Measurements from ENCODE around the gene EFNA1.

- TF ChIP-seq, protein P1, sequence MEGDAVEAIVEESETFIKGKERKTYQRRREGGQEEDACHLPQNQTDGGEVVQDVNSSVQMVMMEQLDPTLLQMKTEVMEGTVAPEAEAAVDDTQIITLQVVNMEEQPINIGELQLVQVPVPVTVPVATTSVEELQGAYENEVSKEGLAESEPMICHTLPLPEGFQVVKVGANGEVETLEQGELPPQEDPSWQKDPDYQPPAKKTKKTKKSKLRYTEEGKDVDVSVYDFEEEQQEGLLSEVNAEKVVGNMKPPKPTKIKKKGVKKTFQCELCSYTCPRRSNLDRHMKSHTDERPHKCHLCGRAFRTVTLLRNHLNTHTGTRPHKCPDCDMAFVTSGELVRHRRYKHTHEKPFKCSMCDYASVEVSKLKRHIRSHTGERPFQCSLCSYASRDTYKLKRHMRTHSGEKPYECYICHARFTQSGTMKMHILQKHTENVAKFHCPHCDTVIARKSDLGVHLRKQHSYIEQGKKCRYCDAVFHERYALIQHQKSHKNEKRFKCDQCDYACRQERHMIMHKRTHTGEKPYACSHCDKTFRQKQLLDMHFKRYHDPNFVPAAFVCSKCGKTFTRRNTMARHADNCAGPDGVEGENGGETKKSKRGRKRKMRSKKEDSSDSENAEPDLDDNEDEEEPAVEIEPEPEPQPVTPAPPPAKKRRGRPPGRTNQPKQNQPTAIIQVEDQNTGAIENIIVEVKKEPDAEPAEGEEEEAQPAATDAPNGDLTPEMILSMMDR (IDR thresholded peaks at IDR 0.05; ENCODE audit: low read length) = no peak
- TF ChIP-seq EZH2 (IDR thresholded peaks at IDR 0.05; ENCODE audit: borderline replicate concordance, low read length) = no peak
Measured at GRCh38 chr1:155166471-155167165, 38.9 kb downstream of the EFNA1 start.
